HCT116 (cell line): ENCODE results near the gene GABPB2. TPM values are rescaled to one million over a fixed set of nuclear protein-coding genes. Genes with fewer than 3 reads are reported as not detected.

Experiments
- ATAC-seq: fragments of 200-7000 bp; cut with Tn5 transposase; 2 replicates; pipeline ENCODE4 v1.9.1; 2020; ENCODE audit warnings: mild to moderate bottlenecking, moderate library complexity
- BruUV-seq: library from RNA; stranded (reverse); fragments of 400-500 nt; replicated peaks from 2 replicates; lab custom pipeline; 2021; lab: Mats Ljungman, UMichigan
- CTCF ChIA-PET: fragments of 300-600 bp; sonication (Branson Sonifier 250); formaldehyde crosslinking; loops from one replicate; lab custom pipeline; 2021; ENCODE audit warnings: antibody characterized with exemption; lab: Charles Lee
- POLR2A ChIA-PET: fragments of 300-600, 350-600 bp; sonication (Branson Sonifier 250); formaldehyde crosslinking; loops from one replicate; lab custom pipeline; 2021; ENCODE audit warnings: antibody characterized with exemption; lab: Charles Lee
- RAD21 ChIA-PET, 2 experiments: fragments of 300-600 bp; sonication (Branson Sonifier 250); formaldehyde crosslinking; loops; one replicate each; lab custom pipeline; 2023; ENCODE audit warnings: low total read pairs in 2 of 2; ENCODE audit not compliant: uncharacterized antibody in 2 of 2, unreplicated experiment in 2 of 2, low non-redundant PET in 1 of 2; lab: Charles Lee
- DNase-seq: peaks from one replicate; pipeline ENCODE4 v3.0.0-alpha.2; 2010; ENCODE audit warnings: low read depth, low spot score
- H2AFZ ChIP-seq: fragments of 200-600 bp; shearing (Covaris generic), sonication (generic); 2 replicates; pipeline ENCODE4 v1.6.1; 2017; ENCODE audit warnings: low read depth, mixed run types, mixed read lengths, antibody characterized with exemption, low read length; ENCODE audit not compliant: poor library complexity, severe bottlenecking
- H3K27ac ChIP-seq: 2 replicates; pipeline ENCODE4 v1.5.1; 2012; ENCODE audit warnings: low read depth, low read length
- H3K27me3 ChIP-seq: fragments of 200-600 bp; sonication (generic); 2 replicates; pipeline ENCODE4 v1.6.1; 2016; ENCODE audit warnings: mixed run types, low read length, mixed read lengths; ENCODE audit not compliant: insufficient read depth
- H3K36me3 ChIP-seq, 2 experiments: fragments of 200-500 bp in 1 of 2; fragments of 200-600 bp in 1 of 2; sonication (Bioruptor generic) in 1 of 2; sonication (generic) in 1 of 2; 2 replicates each; pipeline versions ENCODE4 v1.5.1 to v1.6.1; 2014 to 2016; ENCODE audit warnings: low read length in 2 of 2, inconsistent platforms in 1 of 2, mixed read lengths in 1 of 2, mixed run types in 1 of 2; ENCODE audit not compliant: insufficient read depth in 2 of 2, control insufficient read depth in 1 of 2
- H3K4me1 ChIP-seq, 2 experiments: fragments of 200-600 bp in 1 of 2; sonication (generic) in 1 of 2; 2 replicates each; pipeline versions ENCODE4 v1.5.1 to v1.6.1; 2012 to 2017; ENCODE audit warnings: low read length in 2 of 2, inconsistent platforms in 1 of 2, mild to moderate bottlenecking in 1 of 2, mixed read lengths in 1 of 2, mixed run types in 1 of 2, moderate library complexity in 1 of 2; ENCODE audit not compliant: insufficient read depth in 2 of 2, control insufficient read depth in 1 of 2
- H3K4me2 ChIP-seq: fragments of 200-600 bp; sonication (generic); 2 replicates; pipeline ENCODE4 v1.6.1; 2017; ENCODE audit warnings: mixed run types, low read length, mixed read lengths
- H3K4me3 ChIP-seq, 2 experiments: fragments of 200-600 bp in 1 of 2; sonication (generic) in 1 of 2; replicated peaks in 1 of 2; 2 replicates each; pipeline ENCODE4 v1.5.1; 2011 to 2016; ENCODE audit warnings: low read length in 2 of 2, control low read depth in 1 of 2, low read depth in 1 of 2, mild to moderate bottlenecking in 1 of 2, mixed read lengths in 1 of 2, mixed run types in 1 of 2
- H3K79me2 ChIP-seq: fragments of 200-600 bp; sonication (generic); 2 replicates; pipeline ENCODE4 v1.6.1; 2017; ENCODE audit warnings: mild to moderate bottlenecking, mixed run types, low read length, moderate library complexity, mixed read lengths; ENCODE audit not compliant: insufficient read depth
- H3K9ac ChIP-seq: fragments of 200-600 bp; sonication (generic); 2 replicates; pipeline ENCODE4 v1.6.1; 2016; ENCODE audit warnings: low read length, mixed read lengths
- H3K9me2 ChIP-seq: fragments of 200-600 bp; sonication (generic), shearing (Covaris generic); 2 replicates; pipeline ENCODE4 v1.6.1; 2017; ENCODE audit warnings: mixed run types, mild to moderate bottlenecking, moderate library complexity; ENCODE audit not compliant: insufficient read depth
- H3K9me3 ChIP-seq, 2 experiments: fragments of 200-500 bp in 1 of 2; fragments of 200-600 bp in 1 of 2; sonication (Bioruptor generic) in 1 of 2; sonication (generic) in 1 of 2; 2 replicates each; pipeline ENCODE4 v1.6.1; 2014 to 2017; ENCODE audit warnings: low read length in 2 of 2, mixed read lengths in 2 of 2, inconsistent platforms in 1 of 2, low read depth in 1 of 2, mild to moderate bottlenecking in 1 of 2, mixed run types in 1 of 2, moderate library complexity in 1 of 2; ENCODE audit not compliant: control insufficient read depth in 1 of 2, insufficient read depth in 1 of 2
- H4K20me1 ChIP-seq: fragments of 200-600 bp; sonication (generic), shearing (Covaris generic); 2 replicates; pipeline ENCODE4 v1.6.1; 2017; ENCODE audit warnings: mixed run types, mild to moderate bottlenecking, moderate library complexity; ENCODE audit not compliant: insufficient read depth
- CBX3 ChIP-seq: IDR thresholded peaks from 2 replicates; pipeline ENCODE4 v1.6.1; 2012; ENCODE audit warnings: low read depth
- CEBPB ChIP-seq: IDR thresholded peaks from 2 replicates; pipeline ENCODE4 v1.6.1; 2012; ENCODE audit warnings: low read depth
- ELF1 ChIP-seq: IDR thresholded peaks from 2 replicates; pipeline ENCODE4 v1.6.1; 2012; ENCODE audit warnings: low read depth, borderline replicate concordance
- EZH2 ChIP-seq: fragments of 200-600 bp; sonication (generic); IDR thresholded peaks from 2 replicates; pipeline ENCODE4 v1.6.1; 2017; ENCODE audit warnings: antibody characterized with exemption, mixed run types
- FOSL1 ChIP-seq: IDR thresholded peaks from 2 replicates; pipeline ENCODE4 v1.6.1; 2012; ENCODE audit warnings: low read depth
- JUND ChIP-seq: IDR thresholded peaks from 2 replicates; pipeline ENCODE4 v1.6.1; 2012
- MAX ChIP-seq: IDR thresholded peaks from 2 replicates; pipeline ENCODE4 v1.6.1; 2012
- POLR2A ChIP-seq: IDR thresholded peaks from 2 replicates; pipeline ENCODE4 v1.7.0; 2011; ENCODE audit warnings: borderline replicate concordance; ENCODE audit not compliant: insufficient read depth, insufficient read length; ENCODE audit errors: extremely low read depth
- POLR2AphosphoS5 ChIP-seq: IDR thresholded peaks from 2 replicates; pipeline ENCODE4 v1.6.1; 2011; ENCODE audit warnings: mild to moderate bottlenecking, low read depth, low read length, moderate library complexity
- REST ChIP-seq: IDR thresholded peaks from 2 replicates; pipeline ENCODE4 v1.6.1; 2012; ENCODE audit warnings: low read depth
- SIN3A ChIP-seq: IDR thresholded peaks from 2 replicates; pipeline ENCODE4 v1.6.1; 2012; ENCODE audit warnings: low read depth
- SP1 ChIP-seq: IDR thresholded peaks from 2 replicates; pipeline ENCODE4 v1.6.1; 2012; ENCODE audit warnings: low read depth
- SRF ChIP-seq: IDR thresholded peaks from 2 replicates; pipeline ENCODE4 v1.6.1; 2012; ENCODE audit warnings: low read depth
- TCF7L2 ChIP-seq: IDR thresholded peaks from 2 replicates; pipeline ENCODE4 v1.7.0; 2011; ENCODE audit warnings: borderline replicate concordance, inconsistent platforms; ENCODE audit not compliant: insufficient read depth, insufficient read length; ENCODE audit errors: extremely low read depth
- ZBTB33 ChIP-seq: IDR thresholded peaks from 2 replicates; pipeline ENCODE4 v1.6.1; 2011; ENCODE audit warnings: mild to moderate bottlenecking, low read length, moderate library complexity; ENCODE audit not compliant: insufficient replicate concordance; ENCODE audit errors: extremely low read depth
- ZFX ChIP-seq: fragments of 450-650 bp; IDR thresholded peaks from 2 replicates; pipeline ENCODE4 v1.6.1; 2017
- intact Hi-C: fragments of 100-400 bp; cut with micrococcal nuclease; formaldehyde crosslinking; loops from 2 replicates; pipeline ENCODE4 v1.10.0; 2022
- total RNA-seq: library from RNA; stranded (reverse); gene quantifications from one replicate; pipeline ENCODE4 v1.2.1, GENCODE V29; 2021; ENCODE audit not compliant: unreplicated experiment

GABPB2 gene
- total RNA-seq, 1 experiment from 2014 or later, result 7.7 TPM

- H3K4me1 ChIP-seq, result no peaks in the 10 kb centered on the region
- H3K4me2 ChIP-seq, result no peak overlapping the region
- ATAC-seq (no peak), DNase-seq (no peak)
- H2AFZ ChIP-seq, result no peak overlapping the region
- no peaks in the 10 kb centered on the region for H3K9me3 ChIP-seq
- TF ChIP-seq JUND, result no peak
- no peak for TF ChIP-seq ZBTB33
- no peak for TF ChIP-seq SRF
- TF ChIP-seq REST, result no peak
- TF ChIP-seq EZH2, result no peak
- TF ChIP-seq POLR2A, result no peak
- TF ChIP-seq SIN3A, result no peak
- TF ChIP-seq FOSL1, result no peak
- TF ChIP-seq ZFX, result no peak
- TF ChIP-seq CEBPB, result no peak
- no peak for TF ChIP-seq MAX
- no peak for TF ChIP-seq CBX3
- no peak for TF ChIP-seq ELF1
- no peak for TF ChIP-seq SP1
- no peak for TF ChIP-seq TCF7L2
- TF ChIP-seq POLR2AphosphoS5, result no peak
- ChIA-PET POLR2A (interaction anchor here (1.7 kb wide), 1 partner anchor 14 kb away, joined by 3 read pairs; no protein-coding TSS in a partner anchor), RAD21 (no interaction called here), CTCF (interaction anchor here (2.0 kb wide), 1 partner anchor 13 kb away, joined by 11 read pairs; no protein-coding TSS in a partner anchor)
- no peaks in the 10 kb centered on the region for H4K20me1 ChIP-seq
- H3K36me3 ChIP-seq, result no peaks in the 10 kb centered on the region
- H3K9me2 ChIP-seq, result no peaks in the 10 kb centered on the region
- no peaks in the 10 kb centered on the region for H3K27me3 ChIP-seq
- intact Hi-C loops, result no loop called here
- no peak overlapping the region for H3K27ac ChIP-seq
- no peaks in the 10 kb centered on the region for H3K79me2 ChIP-seq
- no TSS peak for BruUV-seq
- H3K9ac ChIP-seq, result no peak overlapping the region
- no peak overlapping the region for H3K4me3 ChIP-seq
Observed at GRCh38 chr1:151085953-151086559, 15.5 kb downstream of the GABPB2 start.
